SJSA1 (cell line): ENCODE measurements around the gene PNKP. TPM values are rescaled to one million over a fixed set of nuclear protein-coding genes. Genes with fewer than 3 reads are reported as not detected.
"Not testable (repeated sequence)": the region's sequence is repeated elsewhere in the genome, so short reads cannot be mapped to it uniquely, and the experiment has no call there.

Source experiments
- DNase-seq, 2 experiments: peaks; one replicate each; pipeline ENCODE4 v3.0.0-alpha.2; 2015 to 2020; ENCODE audit warnings: low spot score in 2 of 2, low read depth in 1 of 2
- H3K27ac ChIP-seq: fragments of 250-450 bp; sonication (Bioruptor Pico); 2 replicates; pipeline ENCODE4 v1.5.1; 2020; ENCODE audit warnings: mild to moderate bottlenecking, moderate library complexity
- H3K27me3 ChIP-seq: fragments of 250-450 bp; sonication (Bioruptor Pico); replicated peaks from 2 replicates; pipeline ENCODE4 v1.5.1; 2020; ENCODE audit warnings: mild to moderate bottlenecking, moderate library complexity
- H3K36me3 ChIP-seq: fragments of 250-450 bp; sonication (Bioruptor Pico); 2 replicates; pipeline ENCODE4 v1.5.1; 2020; ENCODE audit warnings: mild to moderate bottlenecking
- H3K4me1 ChIP-seq: fragments of 250-450 bp; sonication (Bioruptor Pico); replicated peaks from 2 replicates; pipeline ENCODE4 v1.6.1; 2021; ENCODE audit warnings: mild to moderate bottlenecking
- H3K4me3 ChIP-seq: fragments of 250-450 bp; sonication (Bioruptor Pico); 2 replicates; pipeline ENCODE4 v1.5.1; 2020; ENCODE audit warnings: mild to moderate bottlenecking
- H3K9me3 ChIP-seq: fragments of 250-450 bp; sonication (Bioruptor Pico); replicated peaks from 2 replicates; pipeline ENCODE4 v1.5.1; 2020; ENCODE audit warnings: mild to moderate bottlenecking
- total RNA-seq: library from RNA; depleted of rRNA; stranded (reverse); fragments of >200 nt; shearing (Covaris generic); gene quantifications from 2 replicates; pipeline ENCODE4 v1.2.3, GENCODE V29; 2014

The PNKP gene
- total RNA-seq, 1 experiment from 2014 or later: 35.0 TPM

GRCh38 chr19:49831592-49831991 is 35.8 kb downstream of the PNKP start:
- Histone ChIP-seq H3K27me3 (no peaks in the 10 kb centered on the region), H3K4me1 (no peaks in the 10 kb centered on the region), H3K4me3 (no peak overlapping the region), H3K27ac (no peak overlapping the region), H3K9me3 (no peaks in the 10 kb centered on the region), H3K36me3 (peaks cover 67% of the 10 kb centered on the region)
- no peak for DNase-seq

GRCh38 chr19:49830766-49831165 is 36.6 kb downstream of the PNKP start:
- H3K27me3 ChIP-seq: no peaks in the 10 kb centered on the region
- no peaks in the 10 kb centered on the region for H3K9me3 ChIP-seq
- no peak for DNase-seq
- H3K27ac ChIP-seq: no peak overlapping the region
- no peaks in the 10 kb centered on the region for H3K4me1 ChIP-seq
- H3K4me3 ChIP-seq: no peak overlapping the region
- H3K36me3 ChIP-seq: peaks cover 58% of the 10 kb centered on the region

GRCh38 chr19:49829721-49830120 is 37.7 kb downstream of the PNKP start:
- H3K9me3 ChIP-seq: no peaks in the 10 kb centered on the region
- no peaks in the 10 kb centered on the region for H3K4me1 ChIP-seq
- H3K27ac ChIP-seq: no peak overlapping the region
- DNase-seq: no peak
- H3K27me3 ChIP-seq: no peaks in the 10 kb centered on the region
- H3K36me3 ChIP-seq: peaks cover 53% of the 10 kb centered on the region
- no peak overlapping the region for H3K4me3 ChIP-seq

- Histone ChIP-seq H3K9me3 (no peaks in the 10 kb centered on the region), H3K4me1 (no peaks in the 10 kb centered on the region), H3K27ac (no peak overlapping the region), H3K4me3 (no peak overlapping the region), H3K27me3 (no peaks in the 10 kb centered on the region), H3K36me3 (peaks cover 48% of the 10 kb centered on the region)
- no peak for DNase-seq
These were observed 38.2 kb downstream of the PNKP start for GRCh38 chr19:49829200-49829599.

- Histone ChIP-seq H3K27ac (no peak overlapping the region), H3K4me1 (no peaks in the 10 kb centered on the region), H3K36me3 (peaks cover 35% of the 10 kb centered on the region), H3K27me3 (no peaks in the 10 kb centered on the region), H3K4me3 (no peak overlapping the region), H3K9me3 (no peaks in the 10 kb centered on the region)
- DNase-seq: no peak
These were observed 40.3 kb downstream of the PNKP start for GRCh38 chr19:49827034-49827433.

GRCh38 chr19:49824662-49825061 is 42.7 kb downstream of the PNKP start:
- no peak for DNase-seq
- Histone ChIP-seq H3K4me1 (no peaks in the 10 kb centered on the region), H3K36me3 (peaks cover 20% of the 10 kb centered on the region), H3K4me3 (no peak overlapping the region), H3K27ac (no peak overlapping the region), H3K9me3 (no peaks in the 10 kb centered on the region), H3K27me3 (no peaks in the 10 kb centered on the region)

GRCh38 chr19:49823472-49823871 is 43.9 kb downstream of the PNKP start:
- H3K9me3 ChIP-seq: no peaks in the 10 kb centered on the region
- no peaks in the 10 kb centered on the region for H3K27me3 ChIP-seq
- no peak overlapping the region for H3K4me3 ChIP-seq
- peaks cover 21% of the 10 kb centered on the region for H3K36me3 ChIP-seq
- no peak overlapping the region for H3K27ac ChIP-seq
- peaks cover 3% of the 10 kb centered on the region; the same call in 1 of the 2 replicates for H3K4me1 ChIP-seq
- no peak for DNase-seq

GRCh38 chr19:49820125-49820524 is 47.3 kb downstream of the PNKP start:
- no peak overlapping the region for H3K27ac ChIP-seq
- no peaks in the 10 kb centered on the region for H3K9me3 ChIP-seq
- peaks cover 24% of the 10 kb centered on the region for H3K36me3 ChIP-seq
- H3K4me1 ChIP-seq: peaks cover 3% of the 10 kb centered on the region; the same call in 1 of the 2 replicates
- no peaks in the 10 kb centered on the region for H3K27me3 ChIP-seq
- no peak for DNase-seq
- H3K4me3 ChIP-seq: no peak overlapping the region

- not testable (repeated sequence) for H3K9me3 ChIP-seq, H3K27ac ChIP-seq, H3K4me3 ChIP-seq, DNase-seq, H3K4me1 ChIP-seq, H3K27me3 ChIP-seq
- H3K36me3 ChIP-seq: peaks cover 20% of the 10 kb centered on the region
These were observed 47.8 kb downstream of the PNKP start for GRCh38 chr19:49819452-49820115.

- DNase-seq: peak in 1 of 2 experiments; percentile 43
- peaks cover 3% of the 10 kb centered on the region; the same call in 1 of the 2 replicates for H3K4me1 ChIP-seq
- peak overlapping the region; percentile 95 for H3K27ac ChIP-seq
These were observed 48.6 kb downstream of the PNKP start for GRCh38 chr19:49818649-49819370.

GRCh38 chr19:49817964-49818648 is 49.3 kb downstream of the PNKP start, which contains the start of gene MED25:
TSS of gene MED25 (plus strand) at chr19:49818289. CDS start at chr19:49818342, 53 bp downstream.
- peak; percentile 85 to 99 for DNase-seq
- H3K27ac ChIP-seq: peak within 1 kb of the TSS; percentile 95
- H3K36me3 ChIP-seq: peaks cover 14% of the 10 kb centered on the region
- no peaks in the 10 kb centered on the region for H3K27me3 ChIP-seq
- peaks cover 3% of the 10 kb centered on the region for H3K4me1 ChIP-seq
- H3K9me3 ChIP-seq: no peaks in the 10 kb centered on the region
- H3K4me3 ChIP-seq: peak within 1 kb of the TSS; percentile 74

More at GRCh38 chr19:49818649-49819370, 48.6 kb downstream of the PNKP start:
- H3K4me3 ChIP-seq: peak overlapping the region; percentile 74
- no peaks in the 10 kb centered on the region for H3K27me3 ChIP-seq
- H3K9me3 ChIP-seq: no peaks in the 10 kb centered on the region
- H3K36me3 ChIP-seq: peaks cover 20% of the 10 kb centered on the region

GRCh38 chr19:49816590-49816989 is 50.8 kb downstream of the PNKP start:
- Histone ChIP-seq H3K9me3 (no peaks in the 10 kb centered on the region), H3K4me3 (no peak overlapping the region), H3K27ac (peak overlapping the region; percentile 95; the same call in 1 of the 2 replicates)

GRCh38 chr19:49814010-49814409 is 53.4 kb downstream of the PNKP start:
- peak overlapping the region; percentile 48 for H3K4me3 ChIP-seq
- H3K9me3 ChIP-seq: no peaks in the 10 kb centered on the region
- no peaks in the 10 kb centered on the region for H3K27me3 ChIP-seq
- peaks cover 23% of the 10 kb centered on the region for H3K4me1 ChIP-seq
- H3K36me3 ChIP-seq: peaks cover 7% of the 10 kb centered on the region; the same call in 1 of the 2 replicates
- DNase-seq: no peak
- peak overlapping the region; percentile 96 for H3K27ac ChIP-seq

More at GRCh38 chr19:49816590-49816989, 50.8 kb downstream of the PNKP start:
- Histone ChIP-seq H3K27me3 (no peaks in the 10 kb centered on the region), H3K36me3 (peaks cover 11% of the 10 kb centered on the region; the same call in 1 of the 2 replicates), H3K4me1 (peaks cover 15% of the 10 kb centered on the region)
- DNase-seq: no peak
